HTR-8/SVneo (cell line): ENCODE results near the gene AMBRA1.
A peak's percentile ranks its signal among the peaks of the same experiment; 100 is the strongest.
"Not testable (repeated sequence)": the region's sequence is repeated elsewhere in the genome, so short reads cannot be mapped to it uniquely, and the experiment has no call there.

Experiments
- DNase-seq: peaks from one replicate; pipeline ENCODE4 v3.0.0; 2011; ENCODE audit warnings: low spot score, mixed read lengths; ENCODE audit not compliant: insufficient read length
- FAIRE-seq: peaks from 2 replicates; lab custom pipeline; 2011; peaks lifted over from hg19 to GRCh38; lab: Jason Lieb, UNC

The AMBRA1 gene

DNA sequence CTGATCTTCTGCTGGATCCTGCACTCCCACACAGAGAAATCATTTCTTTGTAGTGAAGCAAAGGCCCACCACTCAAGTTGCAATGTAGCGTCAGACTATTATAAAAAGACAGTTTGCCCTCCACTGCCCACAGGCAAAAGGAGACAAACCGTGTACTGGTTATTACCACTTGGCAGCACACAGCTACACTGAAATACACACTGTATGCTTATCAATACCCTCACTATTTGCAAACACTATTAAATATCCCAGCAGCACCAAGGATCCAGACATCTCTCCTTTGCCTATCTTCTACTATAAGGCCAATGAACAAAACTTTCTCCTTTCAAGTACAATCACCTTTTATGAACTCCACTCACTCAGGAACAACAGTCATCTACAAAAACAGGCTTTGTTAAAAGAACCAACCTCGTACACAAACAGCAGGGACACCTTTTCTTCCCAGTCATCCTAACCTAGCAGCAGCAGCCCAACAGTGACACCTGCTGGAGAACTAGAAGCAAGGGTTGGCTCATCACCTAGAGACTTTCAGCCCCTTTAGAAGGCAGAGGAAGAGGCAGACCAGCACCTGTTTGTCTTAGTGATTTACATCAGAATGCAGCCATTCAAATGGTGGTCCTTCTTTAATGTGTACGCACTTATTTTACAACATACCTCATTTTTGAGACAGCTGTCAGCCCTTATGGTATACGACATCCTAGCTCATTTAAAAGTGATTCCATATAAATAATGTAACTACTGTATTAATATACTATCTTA is 56.1 kb downstream of the AMBRA1 start:
- DNase-seq = peak; percentile 78
- no peak for FAIRE-seq

DNA sequence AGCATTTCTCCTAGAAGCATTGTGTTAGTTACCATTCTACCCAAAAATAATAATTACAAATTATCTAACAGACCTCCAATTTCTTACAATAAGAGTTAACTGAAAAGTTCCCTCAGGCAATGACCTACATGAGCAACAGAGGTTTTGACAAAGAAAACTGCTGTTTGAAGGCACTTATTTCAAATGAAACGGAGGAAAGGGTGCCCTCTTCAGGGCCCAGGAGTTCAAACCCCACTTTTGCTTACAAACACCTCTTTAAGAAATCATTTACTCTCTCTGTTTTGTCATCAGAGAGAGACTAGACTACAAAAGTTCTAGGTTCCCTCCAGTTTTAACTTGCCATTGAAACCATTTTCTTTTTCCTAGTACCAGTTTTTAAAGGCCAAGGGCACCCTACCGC is 56.7 kb downstream of the AMBRA1 start:
- FAIRE-seq = no peak
- no peak for DNase-seq

DNA sequence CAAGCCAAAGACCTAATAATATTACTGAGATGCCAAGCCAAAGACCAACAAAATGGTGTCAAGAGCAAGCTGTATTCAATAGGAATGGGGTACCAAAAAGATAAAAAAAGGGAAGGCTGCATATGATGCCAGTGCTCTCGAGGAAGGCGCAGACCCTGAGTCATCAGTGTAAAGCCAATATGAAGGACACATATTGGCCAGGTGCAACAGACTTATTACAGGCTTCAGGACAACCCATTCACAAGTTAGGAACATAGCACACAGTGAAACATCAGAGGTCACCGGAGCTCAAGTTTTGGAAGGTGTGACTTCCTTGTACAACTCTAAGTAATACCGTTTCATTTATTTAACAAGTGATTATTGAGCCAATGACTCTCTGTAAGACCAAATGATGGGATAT is 58.1 kb downstream of the AMBRA1 start:
- DNase-seq (no peak), FAIRE-seq (no peak)

DNA sequence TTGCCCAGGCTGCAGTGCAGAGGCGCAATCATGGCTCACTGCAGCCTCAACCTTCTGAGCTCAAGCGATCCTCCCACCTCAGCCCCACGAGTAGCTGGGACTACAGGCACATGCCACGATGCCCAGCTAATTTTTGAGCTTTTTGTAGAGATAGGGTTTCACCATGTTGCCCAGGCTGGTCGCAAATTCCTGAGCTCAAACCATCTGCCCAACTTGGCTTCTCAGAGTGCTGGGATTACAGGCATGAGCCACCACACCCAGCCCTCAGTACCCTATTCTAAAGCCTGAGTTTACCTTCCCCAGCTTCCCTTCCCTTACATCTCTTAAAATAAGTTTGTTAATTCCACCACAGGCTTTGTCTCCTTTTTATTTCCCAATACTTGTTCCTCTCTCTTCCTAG is 59.1 kb downstream of the AMBRA1 start:
- DNase-seq (no peak), FAIRE-seq (no peak)

DNA sequence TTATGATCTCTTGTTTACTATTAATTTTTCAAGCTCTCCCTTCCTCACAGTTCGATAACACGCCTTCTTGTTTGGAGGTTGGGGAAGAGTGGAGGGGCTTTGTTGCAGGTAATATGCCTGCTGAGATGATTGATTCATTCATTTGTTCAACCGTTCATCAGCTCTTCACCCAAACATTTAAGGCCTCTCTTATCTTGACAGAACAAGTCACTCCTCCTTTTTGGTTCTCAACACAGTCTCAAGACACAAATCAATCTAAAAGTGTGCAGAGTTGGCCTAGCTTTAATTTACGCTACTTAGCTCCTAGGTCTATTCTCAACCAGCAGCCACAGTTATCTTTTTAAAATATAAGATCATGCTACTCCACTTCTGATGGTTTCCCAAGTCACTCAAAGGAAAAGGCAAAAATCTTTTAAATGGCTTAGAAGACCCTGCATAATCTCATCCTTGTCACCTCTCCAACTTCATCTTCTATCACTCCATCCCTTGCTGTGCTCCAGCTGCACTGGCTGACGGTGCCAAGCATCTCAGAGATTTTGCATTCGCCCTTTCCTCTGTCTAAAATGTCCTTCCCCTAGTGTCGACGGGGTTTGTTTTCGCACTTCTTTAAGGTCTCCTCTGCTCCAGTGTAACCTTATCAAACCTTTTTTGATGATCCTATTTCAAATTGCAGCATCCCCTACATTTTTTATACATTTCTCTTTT is 60.3 kb downstream of the AMBRA1 start:
- DNase-seq (no peak), FAIRE-seq (no peak)

DNA sequence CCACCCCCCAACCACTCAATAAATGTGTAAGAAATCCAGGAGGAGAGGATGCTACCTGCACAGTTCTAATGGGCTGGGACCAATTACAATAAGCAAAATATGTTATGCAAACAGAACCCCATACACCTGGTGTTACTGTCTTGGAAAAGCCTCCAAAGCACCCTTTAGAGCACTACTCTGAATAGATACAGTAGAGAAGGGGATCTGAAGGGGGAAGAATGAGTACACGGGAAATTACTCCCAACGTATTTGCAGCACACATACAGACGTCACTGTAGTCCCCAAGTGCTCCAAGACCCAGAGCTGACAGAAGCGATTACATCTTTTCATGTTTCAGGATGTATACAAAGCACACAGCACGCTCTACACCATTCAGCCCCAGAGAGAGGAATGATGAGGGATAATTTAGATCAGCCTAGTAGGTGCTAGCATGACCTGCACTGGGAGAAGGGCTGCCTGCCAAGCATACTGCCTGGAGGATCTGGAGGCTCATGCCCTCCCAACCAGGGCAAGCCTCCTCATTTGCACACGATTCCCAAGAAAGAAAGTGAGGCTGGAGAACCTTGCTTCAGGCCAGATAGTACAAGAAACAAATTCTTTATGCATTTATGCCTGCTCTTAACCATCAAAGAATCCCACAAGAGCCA is 63.8 kb downstream of the AMBRA1 start:
- FAIRE-seq (no peak), DNase-seq (no peak)

DNA sequence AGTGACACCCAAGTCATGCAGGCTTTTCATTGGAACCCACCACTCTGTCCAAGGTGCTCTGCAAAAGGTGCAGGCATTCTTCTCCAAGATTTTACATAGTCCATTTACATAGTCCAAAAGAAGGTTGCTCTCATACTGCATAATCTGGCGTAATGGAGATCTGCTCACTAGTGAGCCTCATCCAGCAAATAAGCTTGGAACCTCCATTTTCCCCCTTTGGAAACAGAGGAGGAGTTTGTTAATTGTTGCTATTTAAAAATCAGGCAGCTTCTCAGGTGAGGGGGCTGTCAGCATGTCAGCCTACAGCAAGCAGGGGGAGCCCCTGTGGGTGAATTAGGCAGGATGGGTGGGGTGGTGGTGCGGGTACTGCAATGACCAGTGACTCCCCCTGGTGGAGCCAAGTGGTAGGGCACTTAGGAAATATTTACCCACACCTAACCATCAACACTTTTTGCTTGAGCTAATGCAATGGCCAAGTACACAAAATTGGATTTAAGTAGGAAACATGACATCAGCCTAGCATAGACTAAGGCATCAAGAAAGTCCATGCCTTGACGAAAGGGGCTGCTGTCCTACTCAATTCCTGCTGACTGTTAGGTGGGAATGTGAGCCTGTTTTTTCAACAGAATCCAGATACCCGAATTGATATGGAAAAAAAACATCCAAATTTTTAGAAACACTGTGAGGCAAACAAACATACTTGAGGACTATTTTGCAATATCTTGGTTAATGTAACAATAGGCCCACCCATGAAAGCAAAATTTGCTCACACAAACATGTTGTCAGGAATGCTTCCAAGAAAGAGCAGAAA is 64.5 kb downstream of the AMBRA1 start:
- FAIRE-seq (peak; percentile 83), DNase-seq (peak; percentile 83)

DNA sequence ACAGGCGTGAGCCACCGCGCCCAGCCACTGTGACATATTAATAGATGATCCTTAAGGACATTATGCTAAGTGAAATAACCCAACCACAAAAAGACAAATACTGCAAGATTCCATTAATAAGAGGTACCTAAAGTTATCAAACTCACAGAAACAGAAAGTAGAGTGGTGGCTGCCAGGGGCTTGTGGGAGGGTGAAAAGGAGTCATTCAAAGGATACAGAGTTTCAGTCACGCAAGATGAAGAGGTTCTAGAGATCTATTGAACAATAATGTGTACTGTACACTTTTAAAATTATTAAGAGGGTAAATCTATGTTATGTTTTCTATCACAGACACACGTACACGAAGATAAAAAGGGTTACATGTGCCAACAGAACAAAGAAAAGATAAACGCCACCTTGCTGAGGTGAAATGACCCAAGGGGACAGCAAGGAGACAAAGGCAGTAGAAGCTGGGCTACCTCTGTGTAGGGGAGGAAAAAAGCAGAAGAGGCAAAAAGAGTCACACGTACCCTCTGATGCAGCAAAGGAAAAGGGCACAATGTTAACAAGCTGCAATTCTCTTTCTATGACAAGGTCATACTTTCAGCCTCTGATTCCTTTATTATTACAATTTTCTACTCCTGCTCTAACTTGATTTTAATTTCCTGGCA is 65.3 kb downstream of the AMBRA1 start:
- DNase-seq (no peak), FAIRE-seq (no peak)

DNA sequence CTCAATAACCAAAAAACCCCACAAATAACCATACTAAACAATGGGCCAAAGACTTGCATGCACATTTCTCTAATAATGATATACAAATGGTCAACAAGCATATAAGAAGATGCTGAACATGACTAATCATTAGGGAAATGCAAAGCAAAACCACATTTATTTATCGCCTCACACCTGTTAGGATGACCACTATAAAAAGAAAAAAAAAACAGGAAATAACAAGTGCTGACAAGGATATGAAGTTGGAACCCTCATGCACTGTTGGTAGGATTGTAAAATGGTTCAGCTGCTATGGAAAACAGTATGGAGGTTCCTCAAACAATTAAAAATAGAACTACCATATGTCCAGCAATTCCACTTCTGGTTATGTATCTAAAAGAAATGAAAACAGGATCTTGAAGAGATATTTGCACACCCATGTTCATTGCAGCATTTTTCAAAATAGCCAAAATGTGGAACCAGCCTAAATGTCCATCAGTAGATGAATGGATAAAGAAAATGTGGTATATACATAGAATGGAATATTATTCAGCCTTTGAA is 66.2 kb downstream of the AMBRA1 start:
- DNase-seq = no peak
- no peak for FAIRE-seq

DNA sequence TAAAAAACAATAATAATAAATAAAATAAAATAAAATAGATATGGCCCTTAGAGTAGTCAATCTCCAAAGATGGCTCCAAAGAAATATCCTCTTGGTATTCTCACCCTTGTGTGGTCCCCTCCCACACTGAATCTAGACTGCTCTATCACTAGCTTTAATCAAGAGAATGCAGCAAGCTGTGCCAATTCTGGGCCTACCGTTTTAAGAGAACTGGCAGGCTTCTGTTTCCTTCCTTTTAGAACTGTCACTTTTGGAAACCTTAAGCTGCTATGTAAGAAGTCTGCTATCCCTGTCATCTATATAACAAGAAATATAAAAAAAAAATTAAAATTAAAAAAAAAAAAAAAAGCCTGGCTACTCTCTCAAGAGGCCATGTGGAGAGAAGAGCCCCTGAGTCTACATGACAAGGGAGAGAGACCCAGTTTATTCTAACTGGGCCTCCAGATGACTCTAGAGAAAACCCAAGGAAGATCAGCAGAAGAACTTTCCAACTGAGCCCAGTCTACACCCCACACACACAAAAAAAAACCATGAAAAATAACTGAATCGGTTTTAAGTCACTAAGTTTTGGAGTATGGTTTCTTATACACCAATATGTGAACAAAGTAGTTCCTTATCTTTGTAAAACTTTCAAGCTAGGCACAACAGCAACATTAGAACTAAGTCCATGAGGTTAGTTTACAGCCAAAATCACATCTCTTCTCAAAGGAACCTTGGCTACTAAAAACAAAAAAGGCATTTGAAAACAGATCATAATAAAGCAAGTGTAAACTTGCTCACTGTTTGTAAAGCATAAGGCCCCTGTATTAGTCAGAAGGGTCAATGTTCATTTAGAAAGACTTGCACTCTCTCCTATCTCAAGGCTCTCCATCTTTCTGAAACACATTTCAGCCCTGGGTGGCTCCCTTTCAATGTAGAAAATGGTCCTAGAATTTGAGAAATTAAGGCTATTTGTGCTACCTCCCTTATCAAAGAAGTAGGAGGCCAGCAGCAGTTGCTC is 67.3 kb downstream of the AMBRA1 start:
- DNase-seq = no peak
- no peak for FAIRE-seq

DNA sequence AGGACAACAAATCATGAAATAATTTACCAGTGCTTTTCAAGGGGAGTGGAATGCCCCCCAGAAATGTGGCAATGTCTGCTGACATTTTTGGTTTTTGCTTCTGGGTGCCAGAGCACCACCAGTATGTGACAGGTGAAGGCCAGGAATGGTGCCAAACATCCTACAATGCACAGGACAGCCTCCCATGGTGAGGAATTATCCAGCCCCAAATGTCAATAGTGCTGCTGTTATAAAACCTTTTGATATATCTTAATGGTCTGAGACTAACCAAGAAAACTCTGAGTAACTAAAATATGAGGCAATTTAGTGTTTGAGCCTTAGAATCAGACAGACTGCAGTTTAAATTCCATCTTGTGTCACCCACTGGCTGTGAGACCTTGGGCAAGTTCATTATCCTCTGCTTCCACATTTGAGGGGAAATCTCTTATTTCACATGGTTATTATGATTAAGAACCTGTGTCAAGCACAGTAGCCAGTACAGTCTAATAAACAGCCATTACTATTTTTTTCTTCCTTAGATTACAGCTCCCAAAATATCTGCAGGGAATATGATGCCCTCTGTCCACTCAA is 69.5 kb downstream of the AMBRA1 start:
- DNase-seq (no peak), FAIRE-seq (no peak)

DNA sequence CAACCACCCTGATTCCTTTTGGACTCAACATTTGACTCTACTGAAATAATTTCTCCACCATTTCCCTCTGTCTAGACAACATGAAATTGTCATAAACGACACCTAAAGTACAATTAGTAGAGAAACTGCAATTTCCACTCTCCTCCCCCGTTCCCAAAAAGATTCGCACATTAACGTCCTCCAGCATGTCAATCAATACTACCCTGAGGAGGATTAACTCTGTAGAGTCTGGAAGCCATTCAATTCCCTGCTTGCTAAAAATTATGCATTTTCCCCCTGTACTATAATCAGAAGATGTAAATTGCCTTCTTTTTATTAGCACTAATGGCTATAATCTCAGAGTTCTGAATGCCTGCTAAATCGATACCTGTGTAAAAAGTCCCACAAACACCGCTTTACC is 70.5 kb downstream of the AMBRA1 start:
- FAIRE-seq (no peak), DNase-seq (no peak)

DNA sequence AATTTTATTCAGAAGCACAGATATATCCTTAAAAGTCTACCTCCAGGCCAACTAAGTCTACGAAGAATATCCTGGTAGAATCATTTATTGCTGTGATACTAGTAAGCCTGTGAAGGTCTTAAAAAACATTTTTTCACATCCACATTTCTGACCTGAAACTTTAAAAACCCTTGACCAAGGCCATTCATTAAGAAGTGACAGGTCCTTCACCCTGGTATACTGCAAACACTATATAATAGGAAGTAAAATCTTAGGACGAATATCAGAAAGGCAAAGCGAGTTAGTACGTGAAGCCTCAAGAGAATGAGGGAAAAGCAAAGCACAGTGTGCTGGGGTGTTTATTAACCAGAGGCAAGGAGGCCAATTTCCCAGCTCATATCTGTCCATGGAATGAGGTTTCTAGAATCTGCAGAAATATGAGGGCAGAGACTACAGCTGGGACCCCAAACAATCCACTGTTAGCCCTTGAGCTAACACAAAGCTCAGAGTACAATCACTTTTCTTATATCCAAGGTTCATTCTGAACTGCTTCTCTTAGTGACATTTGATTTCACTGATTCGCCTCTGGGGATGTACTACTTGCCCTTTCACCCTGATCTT is 71.0 kb downstream of the AMBRA1 start:
- DNase-seq = no peak
- no peak for FAIRE-seq

DNA sequence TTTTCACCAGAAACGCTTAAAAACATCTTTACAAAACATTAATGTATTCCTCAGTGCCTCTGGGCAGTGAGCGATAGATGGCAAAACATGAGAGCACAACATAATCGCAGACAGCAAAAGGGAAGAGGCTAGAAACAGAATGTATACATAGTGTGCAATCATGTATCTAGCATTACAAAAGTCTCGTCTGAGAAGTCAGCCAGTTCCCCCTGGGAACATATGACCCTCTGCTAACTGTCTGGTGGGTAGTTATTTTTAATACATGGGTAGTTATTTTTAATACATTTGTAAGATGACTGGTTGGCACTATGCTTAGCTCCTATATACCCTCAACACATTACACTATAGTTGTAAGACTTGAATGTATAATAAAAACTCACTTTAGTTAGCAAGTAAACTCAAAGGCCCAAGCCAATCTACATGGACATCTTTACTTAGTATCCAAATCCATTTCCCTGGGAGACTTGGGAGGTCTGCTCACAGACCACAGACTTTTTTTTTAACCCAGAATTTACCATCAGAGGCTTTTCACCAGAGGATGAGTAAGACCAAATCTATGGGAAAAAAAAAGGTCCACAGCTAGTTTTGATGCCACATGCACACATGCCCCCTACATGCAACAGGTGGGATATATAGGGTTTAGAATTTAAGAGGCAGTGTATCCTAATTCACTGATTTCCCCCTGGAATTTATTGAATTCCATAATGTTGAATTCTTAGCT is 71.7 kb downstream of the AMBRA1 start:
- DNase-seq (no peak), FAIRE-seq (no peak)

DNA sequence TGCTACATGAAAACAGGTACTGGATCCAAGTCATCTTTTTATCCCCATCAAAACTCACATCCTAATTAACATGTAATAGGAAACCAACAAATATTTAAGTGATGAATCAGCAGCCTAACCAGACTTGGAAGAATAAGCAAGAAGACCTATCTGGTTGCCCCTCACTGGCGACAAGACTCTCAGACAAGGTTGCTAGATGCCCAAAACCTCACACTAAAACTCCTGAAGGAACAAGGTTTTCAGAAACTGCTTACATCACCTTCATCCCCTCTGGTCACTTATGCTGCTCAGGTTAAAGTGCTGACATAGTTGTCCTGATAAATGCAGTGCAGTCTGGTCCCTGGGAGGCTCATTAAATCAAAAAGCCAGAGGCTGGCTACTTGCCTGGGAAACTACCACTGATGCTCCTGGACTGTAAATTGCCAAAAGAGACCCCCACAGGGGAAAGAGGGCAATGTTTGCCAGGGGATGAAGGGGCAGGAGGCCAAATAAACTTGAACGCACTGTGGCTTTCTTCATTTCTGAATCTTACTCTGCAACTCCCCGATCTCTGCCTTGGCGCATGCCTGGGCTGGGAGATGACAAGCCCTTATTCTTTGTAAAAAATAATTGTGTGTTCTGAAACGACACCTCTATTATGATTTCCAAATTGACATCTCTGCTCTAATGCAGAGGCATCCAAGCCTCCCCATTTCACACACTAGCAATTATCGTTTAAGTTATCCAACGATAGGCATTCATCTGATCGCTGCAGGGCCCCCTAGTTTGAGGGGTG is 72.7 kb downstream of the AMBRA1 start:
- no peak for FAIRE-seq
- peak; percentile 53 for DNase-seq

DNA sequence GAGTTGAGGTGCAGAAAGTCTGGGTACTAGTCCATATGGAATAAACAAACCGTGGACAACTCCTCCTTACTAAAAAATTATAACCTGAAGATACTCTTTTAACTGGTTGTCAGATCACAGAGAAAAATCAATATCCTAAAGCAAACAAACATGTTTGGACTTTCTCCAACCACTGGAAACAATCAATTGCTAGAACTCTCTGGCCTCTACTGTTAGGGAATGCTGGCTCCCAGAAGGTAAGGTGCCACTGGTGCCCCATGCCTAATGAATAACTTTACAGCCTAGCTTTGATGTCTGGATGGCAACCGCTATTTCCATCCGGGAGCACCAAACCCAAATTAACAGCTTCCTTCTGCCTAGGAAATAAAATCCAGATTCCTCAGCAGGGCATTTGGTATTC is 74.5 kb downstream of the AMBRA1 start:
- FAIRE-seq (no peak), DNase-seq (no peak)

DNA sequence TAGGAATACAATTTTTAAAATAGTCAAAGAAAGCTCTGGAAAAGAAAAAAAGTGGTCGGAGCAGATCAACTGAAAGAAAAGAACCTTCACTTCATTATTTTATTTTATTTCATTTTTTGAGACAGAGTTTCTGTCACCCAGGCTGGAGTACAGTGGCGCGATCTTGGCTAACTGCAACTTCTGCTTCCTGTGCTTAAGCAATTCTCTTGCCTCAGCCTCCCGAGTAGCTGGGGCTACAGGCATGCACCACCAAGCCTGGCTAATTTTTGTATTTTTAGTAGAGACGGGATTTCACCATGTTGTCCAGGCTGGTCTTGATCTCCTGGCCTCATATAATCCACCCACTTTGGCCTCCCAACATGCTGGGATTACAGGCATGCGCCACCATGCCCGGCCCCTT is 74.9 kb downstream of the AMBRA1 start:
- FAIRE-seq, DNase-seq: not testable (repeated sequence)
